ENCODE measurements around the gene RASSF6.

DNA sequence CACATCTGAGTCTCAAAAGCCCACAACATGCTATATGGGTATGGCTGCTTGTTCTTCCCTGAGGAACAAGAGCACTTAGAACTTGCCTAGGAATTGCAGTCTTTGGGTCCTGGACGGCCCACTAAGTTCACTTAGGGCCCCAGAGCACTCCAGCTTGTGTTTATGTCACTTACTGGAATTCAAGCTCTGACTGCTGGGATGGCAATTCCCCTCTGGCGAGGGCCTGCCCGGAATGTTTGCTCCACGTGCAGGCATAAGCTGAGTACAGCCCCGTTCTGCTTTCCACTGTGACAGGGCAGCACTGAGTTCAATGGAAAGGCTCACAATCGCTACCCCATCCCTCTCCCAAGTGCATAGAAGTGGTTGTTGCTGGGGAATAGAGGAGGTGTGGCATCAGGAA lies 25.9 kb upstream of the RASSF6 start:
- TF ChIP-seq, protein P1, sequence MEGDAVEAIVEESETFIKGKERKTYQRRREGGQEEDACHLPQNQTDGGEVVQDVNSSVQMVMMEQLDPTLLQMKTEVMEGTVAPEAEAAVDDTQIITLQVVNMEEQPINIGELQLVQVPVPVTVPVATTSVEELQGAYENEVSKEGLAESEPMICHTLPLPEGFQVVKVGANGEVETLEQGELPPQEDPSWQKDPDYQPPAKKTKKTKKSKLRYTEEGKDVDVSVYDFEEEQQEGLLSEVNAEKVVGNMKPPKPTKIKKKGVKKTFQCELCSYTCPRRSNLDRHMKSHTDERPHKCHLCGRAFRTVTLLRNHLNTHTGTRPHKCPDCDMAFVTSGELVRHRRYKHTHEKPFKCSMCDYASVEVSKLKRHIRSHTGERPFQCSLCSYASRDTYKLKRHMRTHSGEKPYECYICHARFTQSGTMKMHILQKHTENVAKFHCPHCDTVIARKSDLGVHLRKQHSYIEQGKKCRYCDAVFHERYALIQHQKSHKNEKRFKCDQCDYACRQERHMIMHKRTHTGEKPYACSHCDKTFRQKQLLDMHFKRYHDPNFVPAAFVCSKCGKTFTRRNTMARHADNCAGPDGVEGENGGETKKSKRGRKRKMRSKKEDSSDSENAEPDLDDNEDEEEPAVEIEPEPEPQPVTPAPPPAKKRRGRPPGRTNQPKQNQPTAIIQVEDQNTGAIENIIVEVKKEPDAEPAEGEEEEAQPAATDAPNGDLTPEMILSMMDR (IDR thresholded peaks at IDR 0.05) = no peak
- TF ChIP-seq POLR2A (IDR thresholded peaks at IDR 0.05) = no peak
